Activated CD4-positive, CD25-positive, alpha-beta regulatory T cell treated with anti-CD3 and anti-CD28 coated beads, Interleukin-2, amount 50 U/mL, for 24 hours (primary cell): ENCODE data around the gene KIRREL1.

Experiments
- ATAC-seq, 2 donors: fragments of 150-1000 bp; cut with Tn5 transposase; one replicate each; pipeline ENCODE4 v1.10.0; 2021; ENCODE audit warnings: mild to moderate bottlenecking in 1 of 2, moderate library complexity in 1 of 2

Gene KIRREL1

GRCh38 chr1:158007667-158008386 is 14.4 kb downstream of the KIRREL1 start:
- ATAC-seq = no peak

GRCh38 chr1:158008630-158009029 is 15.2 kb downstream of the KIRREL1 start:
- no peak for ATAC-seq

- ATAC-seq = no peak
Observed at GRCh38 chr1:158011714-158012113, 18.3 kb downstream of the KIRREL1 start.

GRCh38 chr1:158013840-158014730 is 20.6 kb downstream of the KIRREL1 start:
- no peak for ATAC-seq

- ATAC-seq = no peak
Observed at GRCh38 chr1:158014731-158015320, 21.4 kb downstream of the KIRREL1 start.

- no peak for ATAC-seq
Observed at GRCh38 chr1:158016651-158017335, 23.3 kb downstream of the KIRREL1 start.

GRCh38 chr1:158017800-158018595 is 24.6 kb downstream of the KIRREL1 start:
- no peak for ATAC-seq

- no peak for ATAC-seq
Observed at GRCh38 chr1:158019171-158019868, 25.9 kb downstream of the KIRREL1 start.

GRCh38 chr1:158020259-158020885 is 26.9 kb downstream of the KIRREL1 start:
- ATAC-seq = no peak

- no peak for ATAC-seq
Observed at GRCh38 chr1:158020886-158021620, 27.6 kb downstream of the KIRREL1 start.

- ATAC-seq = no peak
Observed at GRCh38 chr1:158021721-158022120, 28.3 kb downstream of the KIRREL1 start.

GRCh38 chr1:158022554-158023312 is 29.3 kb downstream of the KIRREL1 start:
- no peak for ATAC-seq

GRCh38 chr1:158024737-158025136 is 31.3 kb downstream of the KIRREL1 start:
- ATAC-seq = no peak

- ATAC-seq = no peak
Observed at GRCh38 chr1:158025576-158026230, 32.3 kb downstream of the KIRREL1 start.

GRCh38 chr1:158026651-158027050 is 33.2 kb downstream of the KIRREL1 start:
- no peak for ATAC-seq

- no peak for ATAC-seq
Observed at GRCh38 chr1:158027508-158027907, 34.1 kb downstream of the KIRREL1 start.

- ATAC-seq = no peak
Observed at GRCh38 chr1:158028969-158029368, 35.5 kb downstream of the KIRREL1 start.

GRCh38 chr1:158035014-158035413 is 41.6 kb downstream of the KIRREL1 start:
- ATAC-seq = no peak
